ENCODE measurements around the gene MEDAG.

GRCh38 chr13:30863231-30863630 lies 42.8 kb upstream of the MEDAG start:
- TF ChIP-seq, protein P1, sequence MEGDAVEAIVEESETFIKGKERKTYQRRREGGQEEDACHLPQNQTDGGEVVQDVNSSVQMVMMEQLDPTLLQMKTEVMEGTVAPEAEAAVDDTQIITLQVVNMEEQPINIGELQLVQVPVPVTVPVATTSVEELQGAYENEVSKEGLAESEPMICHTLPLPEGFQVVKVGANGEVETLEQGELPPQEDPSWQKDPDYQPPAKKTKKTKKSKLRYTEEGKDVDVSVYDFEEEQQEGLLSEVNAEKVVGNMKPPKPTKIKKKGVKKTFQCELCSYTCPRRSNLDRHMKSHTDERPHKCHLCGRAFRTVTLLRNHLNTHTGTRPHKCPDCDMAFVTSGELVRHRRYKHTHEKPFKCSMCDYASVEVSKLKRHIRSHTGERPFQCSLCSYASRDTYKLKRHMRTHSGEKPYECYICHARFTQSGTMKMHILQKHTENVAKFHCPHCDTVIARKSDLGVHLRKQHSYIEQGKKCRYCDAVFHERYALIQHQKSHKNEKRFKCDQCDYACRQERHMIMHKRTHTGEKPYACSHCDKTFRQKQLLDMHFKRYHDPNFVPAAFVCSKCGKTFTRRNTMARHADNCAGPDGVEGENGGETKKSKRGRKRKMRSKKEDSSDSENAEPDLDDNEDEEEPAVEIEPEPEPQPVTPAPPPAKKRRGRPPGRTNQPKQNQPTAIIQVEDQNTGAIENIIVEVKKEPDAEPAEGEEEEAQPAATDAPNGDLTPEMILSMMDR (IDR thresholded peaks at IDR 0.05 in 8 of 11, conservative IDR thresholded peaks at IDR 0.05 in 3 of 11), result no peak
- no peak for TF ChIP-seq POLR2AphosphoS5 (IDR thresholded peaks at IDR 0.05)
